HG03457 (cell line): Measurements from ENCODE around the gene CEBPZ.
A peak's percentile ranks its signal among the peaks of the same experiment; 100 is the strongest.
"Not testable (repeated sequence)": the region's sequence is repeated elsewhere in the genome, so short reads cannot be mapped to it uniquely, and the experiment has no call there.

Experiments
- ATAC-seq: cut with Tn5 transposase; IDR thresholded peaks from one replicate; pipeline ENCODE4 v1.9.1; 2021; ENCODE audit warnings: moderate number of reproducible peaks; ENCODE audit not compliant: unreplicated experiment

CEBPZ gene

DNA sequence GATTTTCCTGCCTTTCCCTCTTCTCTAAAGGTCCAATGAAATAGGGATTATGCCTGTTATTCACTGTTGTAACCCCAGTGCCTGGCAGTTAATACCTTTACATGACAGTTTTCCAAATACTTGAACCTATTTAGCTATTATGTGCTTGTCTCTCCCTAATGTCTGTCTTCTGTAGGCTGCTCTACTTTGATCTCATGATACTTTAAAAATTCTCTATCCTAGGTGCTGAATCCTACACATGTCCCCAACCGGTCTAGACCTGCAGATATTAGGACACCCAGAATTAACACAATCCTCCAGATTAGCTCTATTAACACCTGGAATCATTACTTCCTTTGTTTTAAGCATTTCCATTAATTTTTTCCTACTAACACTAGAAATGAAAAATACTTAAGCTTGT, 7.3 kb downstream of the CEBPZ start:
- no peak for ATAC-seq

DNA sequence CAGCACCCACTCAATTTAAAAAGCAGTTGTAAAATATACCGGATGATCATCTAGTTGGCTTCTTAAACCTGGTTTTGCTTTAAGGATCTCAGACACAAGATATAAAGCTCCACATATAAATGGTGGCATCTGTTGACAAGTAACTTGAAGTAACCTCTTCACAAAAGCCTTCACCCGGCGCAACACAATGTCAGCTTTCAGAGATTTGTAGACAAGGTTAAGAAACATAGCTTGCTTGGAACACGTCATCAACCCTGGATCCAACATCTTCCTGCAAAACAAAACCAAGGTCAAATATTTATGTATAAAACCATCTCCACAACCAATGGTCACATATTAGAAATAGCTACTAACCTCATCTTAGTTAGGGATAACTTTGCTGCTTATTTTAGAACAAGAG, 8.3 kb downstream of the CEBPZ start:
- no peak for ATAC-seq

- ATAC-seq = no peak
Observed at GRCh38 chr2:37219046-37219445, 12.3 kb downstream of the CEBPZ start.

DNA sequence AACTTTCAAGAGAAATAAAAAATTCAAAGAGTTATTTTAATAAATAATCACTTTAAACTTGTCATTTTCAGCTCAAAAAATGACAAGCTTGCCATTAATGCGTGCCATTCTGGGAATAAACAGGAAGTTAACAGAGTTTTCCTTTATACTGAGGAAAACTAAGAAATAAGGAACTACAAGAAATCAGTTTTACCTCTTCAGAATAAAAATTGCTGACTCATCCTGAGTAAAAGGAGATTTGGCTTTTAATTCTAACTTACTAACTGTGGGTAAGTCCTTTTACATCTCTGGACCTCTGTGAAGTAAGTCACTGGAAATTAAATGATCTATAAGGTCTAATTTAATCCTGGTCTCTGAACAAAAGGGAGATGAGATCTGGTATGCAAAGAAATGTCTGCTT, 16.1 kb downstream of the CEBPZ start:
- ATAC-seq = no peak

- ATAC-seq = no peak
Observed at GRCh38 chr2:37211939-37212338, 19.5 kb downstream of the CEBPZ start.

DNA sequence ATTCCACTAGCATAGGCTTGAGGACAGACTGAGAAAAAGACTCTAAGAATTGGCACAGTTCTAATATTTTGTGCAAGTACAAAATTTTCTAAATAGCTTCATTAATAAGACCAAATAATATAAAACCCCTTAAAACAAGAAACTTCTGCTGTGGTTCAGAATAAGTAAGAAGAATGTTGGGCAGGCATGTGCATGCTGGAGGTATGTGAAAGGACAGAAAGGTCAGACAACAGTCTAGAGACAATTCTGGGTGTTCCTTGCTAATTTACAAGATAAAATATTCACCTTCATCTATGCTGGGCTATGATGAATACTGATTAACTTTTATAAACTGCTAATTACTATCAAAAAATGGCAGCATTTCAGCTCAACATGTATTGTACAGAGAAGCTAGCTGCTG, 20.2 kb downstream of the CEBPZ start:
- ATAC-seq = no peak

DNA sequence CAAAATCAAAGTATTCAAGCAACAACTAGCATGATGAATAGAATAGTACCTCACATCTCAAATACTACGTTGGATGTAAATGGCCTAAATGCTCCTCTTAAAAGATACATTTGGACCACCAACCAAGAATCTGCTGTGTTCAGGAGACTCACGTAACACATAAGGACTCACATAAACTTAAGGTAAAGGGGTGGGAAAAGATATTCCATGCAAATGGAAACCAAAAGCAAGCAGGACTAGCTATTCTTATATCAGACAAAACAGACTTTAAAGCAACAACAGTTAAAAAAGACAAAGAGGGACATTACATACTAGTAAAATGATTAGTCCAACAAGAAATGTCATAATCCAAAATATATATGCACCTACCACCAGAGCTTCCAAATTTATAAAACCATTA, 24.6 kb downstream of the CEBPZ start:
- ATAC-seq = not testable (repeated sequence)

GRCh38 chr2:37205689-37206341, 25.6 kb downstream of the CEBPZ start:
- ATAC-seq = no peak

DNA sequence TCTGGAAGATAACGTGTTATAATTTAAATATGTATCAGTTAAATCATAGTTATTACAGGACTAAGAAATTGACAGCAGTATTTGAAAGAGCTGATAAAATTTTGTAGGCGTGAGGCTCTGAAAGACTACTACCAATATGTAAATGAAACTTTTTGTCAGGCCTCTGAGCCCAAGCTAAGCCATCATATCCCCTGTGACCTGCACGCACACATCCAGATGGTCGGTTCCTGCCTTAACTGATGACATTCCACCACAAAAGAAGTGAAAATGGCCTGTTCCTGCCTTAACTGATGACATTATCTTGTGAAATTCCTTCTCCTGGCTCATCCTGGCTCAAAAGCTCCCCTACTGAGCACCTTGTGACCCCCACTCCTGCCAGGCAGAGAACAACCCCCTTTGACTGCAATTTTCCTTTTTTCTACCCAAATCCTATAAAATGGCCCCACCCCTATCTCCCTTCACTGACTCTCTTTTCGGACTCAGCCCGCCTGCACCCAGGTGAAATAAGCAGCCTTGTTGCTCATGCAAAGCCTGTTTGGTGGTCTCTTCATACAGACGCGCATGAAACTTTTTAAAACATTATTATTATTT, 26.2 kb downstream of the CEBPZ start:
- not testable (repeated sequence) for ATAC-seq

DNA sequence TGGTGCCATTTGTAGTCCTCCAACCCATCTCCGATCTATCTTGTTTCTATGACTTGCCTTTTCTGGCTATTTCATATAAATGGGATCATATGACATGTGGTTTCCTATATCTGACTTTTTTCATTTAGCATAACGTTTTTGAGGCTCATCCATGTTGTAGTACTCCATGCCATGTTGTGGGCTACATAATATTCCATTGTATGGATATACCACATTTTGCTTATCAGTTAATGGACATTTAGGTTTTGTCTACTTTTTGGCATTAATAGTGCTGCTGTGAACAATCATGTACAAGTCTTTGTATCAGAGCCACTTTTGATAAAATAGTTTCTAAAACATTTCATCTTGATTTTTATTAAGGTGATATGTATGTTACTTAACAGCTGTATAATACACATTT, 27.7 kb downstream of the CEBPZ start:
- no peak for ATAC-seq

GRCh38 chr2:37201766-37202165, 29.6 kb downstream of the CEBPZ start:
- no peak for ATAC-seq

DNA sequence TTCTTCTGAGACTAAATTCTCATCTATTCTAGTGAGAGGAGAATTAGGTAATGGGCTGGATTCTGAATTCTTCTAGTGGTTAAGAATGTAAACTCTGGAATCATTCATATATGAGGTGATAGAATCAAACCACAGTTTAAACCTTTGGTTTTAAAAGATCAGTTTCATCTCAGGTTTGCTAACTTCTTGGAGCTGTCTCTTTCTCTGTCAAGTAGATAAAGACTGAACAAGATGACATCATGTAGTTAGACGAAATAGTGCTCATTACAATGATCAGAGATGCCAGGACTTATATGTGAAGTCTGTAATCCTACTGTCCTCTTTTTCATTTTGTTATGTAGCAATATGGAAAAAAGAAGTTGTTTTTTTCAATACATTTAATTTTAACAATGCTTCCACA, 30.2 kb downstream of the CEBPZ start:
- ATAC-seq = no peak

DNA sequence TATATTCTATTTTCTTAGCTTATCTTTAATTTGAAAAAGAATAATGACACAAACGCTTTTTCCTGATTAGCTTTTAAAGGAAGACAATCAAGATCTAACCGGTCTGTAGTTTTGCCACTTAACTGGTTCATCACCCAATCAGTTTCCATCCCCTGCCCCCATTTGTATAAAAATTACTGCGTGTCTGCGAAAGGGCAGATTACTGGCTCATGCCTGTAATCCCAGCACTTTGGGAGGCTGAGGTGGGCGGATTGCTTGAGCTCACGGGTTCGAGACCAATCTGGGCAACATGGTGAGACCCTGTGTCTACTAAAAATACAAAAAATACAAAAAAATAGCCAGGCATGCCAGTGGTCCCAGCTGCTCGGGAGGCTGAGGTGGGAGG, 32.7 kb downstream of the CEBPZ start:
- no peak for ATAC-seq

DNA sequence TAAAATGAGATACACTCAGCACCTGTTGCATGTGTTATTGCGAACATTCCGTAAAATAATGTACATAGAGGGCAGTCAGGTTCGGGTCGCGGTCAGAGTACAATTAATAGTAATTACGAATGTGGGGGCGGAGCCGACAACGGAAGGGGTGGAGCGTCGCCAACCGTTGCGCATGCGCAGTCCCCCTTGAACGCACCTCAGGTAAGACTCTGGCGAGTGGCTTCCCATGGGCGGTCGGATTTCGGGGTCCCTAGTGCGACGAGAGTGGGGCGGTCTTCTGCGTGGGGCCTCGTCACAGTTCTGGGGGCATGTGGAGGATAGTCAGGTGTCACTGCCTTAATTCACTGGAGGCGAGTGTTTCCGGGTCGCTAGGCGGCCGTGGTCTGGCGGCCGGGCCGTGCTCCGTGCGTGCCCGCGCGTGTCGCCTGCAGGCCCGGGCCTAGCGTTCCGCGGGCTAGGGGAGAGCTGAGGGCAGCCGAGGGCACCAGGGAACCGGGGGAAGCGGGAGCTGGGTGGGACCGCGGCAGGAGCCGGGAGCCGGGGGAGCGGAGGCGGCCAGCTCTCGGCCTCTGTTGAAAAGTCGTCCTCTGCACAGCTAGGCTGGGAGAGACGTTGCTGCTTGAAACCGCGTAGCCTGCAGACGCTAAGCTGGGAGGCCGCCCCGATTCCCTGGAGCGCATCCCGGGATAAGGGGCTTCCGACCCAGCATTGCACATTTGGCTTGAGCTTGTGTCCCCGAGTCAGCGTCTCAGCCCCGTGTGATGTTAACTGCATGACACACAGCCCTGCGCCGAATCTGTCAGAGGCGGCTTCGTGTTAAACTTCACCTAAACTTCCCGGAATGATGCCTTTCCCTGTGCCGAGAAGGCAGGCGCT, 34.8 kb downstream of the CEBPZ start, which contains the start of gene CEBPZOS:
Gene CEBPZOS, plus strand, starts transcription at position 177 of the 876 bp plus-strand sequence. CDS start 3,209 bp downstream, outside the sequence.
- peak; percentile 65 for ATAC-seq

- not testable (repeated sequence) for ATAC-seq
Observed at GRCh38 chr2:37195862-37196319, 35.5 kb downstream of the CEBPZ start.

DNA sequence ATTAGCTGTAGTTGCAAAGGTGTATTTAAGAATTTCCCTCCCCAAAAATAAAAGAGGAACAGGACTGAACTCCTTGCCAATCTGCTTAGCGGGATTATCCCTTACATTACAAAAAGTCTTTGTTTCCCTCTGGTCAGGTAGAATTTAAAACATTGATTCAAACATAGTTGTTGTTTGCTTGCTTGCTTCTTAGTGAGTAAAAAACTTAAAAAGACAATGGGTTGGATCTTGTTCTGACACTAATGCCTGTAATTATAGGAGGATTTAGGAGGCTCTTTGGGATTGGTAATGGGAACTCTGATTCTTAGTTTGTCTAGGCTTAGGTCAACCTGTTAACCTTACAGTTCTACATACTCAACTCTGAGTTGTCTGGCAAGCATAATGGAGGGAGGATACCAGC, 38.8 kb downstream of the CEBPZ start:
- no peak for ATAC-seq

DNA sequence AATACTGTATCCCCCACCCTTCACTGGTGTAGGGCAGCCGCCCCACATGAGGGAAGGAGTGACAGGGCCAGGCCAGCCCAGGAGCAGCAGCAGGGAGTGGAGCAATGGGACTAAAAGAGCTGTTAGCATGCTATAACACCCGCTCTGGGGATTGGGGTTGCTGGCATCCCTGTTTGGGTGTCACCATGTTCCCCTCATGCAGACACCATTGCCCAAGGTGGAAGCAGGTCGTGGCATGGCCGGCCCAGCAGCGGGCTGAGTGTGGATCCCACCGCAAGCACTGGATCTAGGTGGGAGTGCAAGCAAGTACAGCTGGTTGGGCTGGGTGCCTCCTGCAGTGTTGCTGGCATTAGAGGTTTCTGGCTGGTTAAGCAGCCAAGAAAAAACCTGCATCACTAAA, 39.6 kb downstream of the CEBPZ start:
- no peak for ATAC-seq

DNA sequence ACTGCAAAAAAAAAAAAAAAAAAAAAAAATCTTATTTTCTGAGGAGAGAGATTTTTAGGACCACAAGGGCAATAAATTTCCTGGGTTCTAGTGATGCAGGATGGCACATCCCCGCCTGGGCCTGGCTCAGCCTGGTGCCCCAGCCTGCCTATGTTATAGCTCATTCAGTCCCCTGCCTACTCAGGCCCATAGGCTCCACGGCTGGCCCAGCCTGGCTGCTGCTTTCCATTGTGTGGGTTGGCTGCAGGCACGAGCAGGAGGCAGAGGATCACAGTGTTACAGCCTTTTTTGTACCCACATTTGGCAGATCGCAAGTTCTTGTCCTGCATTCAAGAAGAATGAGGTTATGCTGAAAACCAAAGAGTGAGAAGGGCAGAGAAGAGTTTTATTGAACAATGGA, 40.1 kb downstream of the CEBPZ start:
- no peak for ATAC-seq

DNA sequence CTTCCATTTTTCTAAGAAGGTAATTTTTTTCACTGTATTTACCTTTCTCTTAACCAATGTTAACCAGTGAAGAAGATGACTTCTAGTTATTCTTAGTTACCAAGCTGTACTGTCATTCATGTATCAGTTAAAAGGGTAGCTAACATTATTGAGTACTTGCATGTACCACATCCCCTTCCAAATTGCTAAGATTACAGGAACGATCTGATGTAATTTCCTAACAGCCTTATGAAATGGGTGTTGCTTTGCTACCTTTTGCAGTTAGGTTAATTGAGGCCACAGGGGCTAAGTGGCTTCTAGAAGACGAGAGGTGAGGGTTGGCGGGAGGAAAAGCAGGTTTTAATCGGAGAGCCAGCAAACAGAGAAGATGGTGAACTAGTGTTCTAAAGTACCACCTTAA, 41.1 kb downstream of the CEBPZ start:
- no peak for ATAC-seq

- no peak for ATAC-seq
Observed at GRCh38 chr2:37189452-37190153, 41.8 kb downstream of the CEBPZ start.

GRCh38 chr2:37188570-37188969, 42.8 kb downstream of the CEBPZ start, which contains the start of gene SULT6B1:
SULT6B1 (minus strand) TSS chr2:37188670; CDS start chr2:37188640, 30 bp downstream.
- no peak for ATAC-seq
